ENCODE measurements around the gene ENDOV. TPM values are rescaled to one million over a fixed set of nuclear protein-coding genes. Genes with fewer than 3 reads are reported as not detected.

The ENDOV gene
- total RNA-seq, 1 donor from 2014 or later: 25.1 TPM

- H3K36me3 ChIP-seq: no peaks in the 10 kb centered on the region
- no peak overlapping the region for H3K4me3 ChIP-seq
- TF ChIP-seq CTCF (IDR thresholded peaks at IDR 0.05): no peak
- DNase-seq: no peak
- no peaks in the 10 kb centered on the region for H3K9me3 ChIP-seq
- ATAC-seq: no peak
- H3K27ac ChIP-seq: no peak overlapping the region
- H3K27me3 ChIP-seq: no peaks in the 10 kb centered on the region
- no peaks in the 10 kb centered on the region for H3K4me1 ChIP-seq
- intact Hi-C loops (cut with DNase I): no loop called here
Observed at GRCh38 chr17:80442764-80443163, 27.8 kb downstream of the ENDOV start.

GRCh38 chr17:80443498-80443897 is 28.5 kb downstream of the ENDOV start:
- Histone ChIP-seq H3K36me3 (no peaks in the 10 kb centered on the region), H3K9me3 (no peaks in the 10 kb centered on the region), H3K4me3 (no peak overlapping the region), H3K27me3 (no peaks in the 10 kb centered on the region), H3K4me1 (no peaks in the 10 kb centered on the region), H3K27ac (no peak overlapping the region)
- ATAC-seq (no peak), DNase-seq (no peak)
- TF ChIP-seq CTCF (IDR thresholded peaks at IDR 0.05): no peak
- intact Hi-C loops (cut with DNase I): no loop called here

GRCh38 chr17:80443916-80444643 is 29.1 kb downstream of the ENDOV start:
- Histone ChIP-seq H3K4me1 (no peaks in the 10 kb centered on the region), H3K36me3 (no peaks in the 10 kb centered on the region), H3K27ac (no peak overlapping the region), H3K4me3 (no peak overlapping the region), H3K27me3 (no peaks in the 10 kb centered on the region), H3K9me3 (no peaks in the 10 kb centered on the region)
- TF ChIP-seq CTCF (IDR thresholded peaks at IDR 0.05): no peak
- no peak for DNase-seq
- intact Hi-C loops (cut with DNase I): no loop called here
- no peak for ATAC-seq

- H3K9me3 ChIP-seq: no peaks in the 10 kb centered on the region
- H3K27ac ChIP-seq: no peak overlapping the region
- no peak overlapping the region for H3K4me3 ChIP-seq
- intact Hi-C loops (cut with DNase I): no loop called here
- H3K4me1 ChIP-seq: no peaks in the 10 kb centered on the region
- no peak for DNase-seq
- no peak for ATAC-seq
- H3K36me3 ChIP-seq: no peaks in the 10 kb centered on the region
- TF ChIP-seq CTCF (IDR thresholded peaks at IDR 0.05): no peak
- no peaks in the 10 kb centered on the region for H3K27me3 ChIP-seq
Observed at GRCh38 chr17:80444644-80444979, 29.6 kb downstream of the ENDOV start.

- ATAC-seq (no peak), DNase-seq (no peak)
- intact Hi-C loops (cut with DNase I): no loop called here
- H3K27me3 ChIP-seq: no peaks in the 10 kb centered on the region
- no peaks in the 10 kb centered on the region for H3K4me1 ChIP-seq
- H3K4me3 ChIP-seq: no peak overlapping the region
- H3K9me3 ChIP-seq: no peaks in the 10 kb centered on the region
- TF ChIP-seq CTCF (IDR thresholded peaks at IDR 0.05): no peak
- H3K27ac ChIP-seq: no peak overlapping the region
- no peaks in the 10 kb centered on the region for H3K36me3 ChIP-seq
Observed at GRCh38 chr17:80445007-80445725, 30.2 kb downstream of the ENDOV start.
